Measurements from ENCODE around the gene UBE4A.
A peak's percentile ranks its signal among the peaks of the same experiment; 100 is the strongest.

The UBE4A gene, protein sequence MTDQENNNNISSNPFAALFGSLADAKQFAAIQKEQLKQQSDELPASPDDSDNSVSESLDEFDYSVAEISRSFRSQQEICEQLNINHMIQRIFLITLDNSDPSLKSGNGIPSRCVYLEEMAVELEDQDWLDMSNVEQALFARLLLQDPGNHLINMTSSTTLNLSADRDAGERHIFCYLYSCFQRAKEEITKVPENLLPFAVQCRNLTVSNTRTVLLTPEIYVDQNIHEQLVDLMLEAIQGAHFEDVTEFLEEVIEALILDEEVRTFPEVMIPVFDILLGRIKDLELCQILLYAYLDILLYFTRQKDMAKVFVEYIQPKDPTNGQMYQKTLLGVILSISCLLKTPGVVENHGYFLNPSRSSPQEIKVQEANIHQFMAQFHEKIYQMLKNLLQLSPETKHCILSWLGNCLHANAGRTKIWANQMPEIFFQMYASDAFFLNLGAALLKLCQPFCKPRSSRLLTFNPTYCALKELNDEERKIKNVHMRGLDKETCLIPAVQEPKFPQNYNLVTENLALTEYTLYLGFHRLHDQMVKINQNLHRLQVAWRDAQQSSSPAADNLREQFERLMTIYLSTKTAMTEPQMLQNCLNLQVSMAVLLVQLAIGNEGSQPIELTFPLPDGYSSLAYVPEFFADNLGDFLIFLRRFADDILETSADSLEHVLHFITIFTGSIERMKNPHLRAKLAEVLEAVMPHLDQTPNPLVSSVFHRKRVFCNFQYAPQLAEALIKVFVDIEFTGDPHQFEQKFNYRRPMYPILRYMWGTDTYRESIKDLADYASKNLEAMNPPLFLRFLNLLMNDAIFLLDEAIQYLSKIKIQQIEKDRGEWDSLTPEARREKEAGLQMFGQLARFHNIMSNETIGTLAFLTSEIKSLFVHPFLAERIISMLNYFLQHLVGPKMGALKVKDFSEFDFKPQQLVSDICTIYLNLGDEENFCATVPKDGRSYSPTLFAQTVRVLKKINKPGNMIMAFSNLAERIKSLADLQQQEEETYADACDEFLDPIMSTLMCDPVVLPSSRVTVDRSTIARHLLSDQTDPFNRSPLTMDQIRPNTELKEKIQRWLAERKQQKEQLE

DNA sequence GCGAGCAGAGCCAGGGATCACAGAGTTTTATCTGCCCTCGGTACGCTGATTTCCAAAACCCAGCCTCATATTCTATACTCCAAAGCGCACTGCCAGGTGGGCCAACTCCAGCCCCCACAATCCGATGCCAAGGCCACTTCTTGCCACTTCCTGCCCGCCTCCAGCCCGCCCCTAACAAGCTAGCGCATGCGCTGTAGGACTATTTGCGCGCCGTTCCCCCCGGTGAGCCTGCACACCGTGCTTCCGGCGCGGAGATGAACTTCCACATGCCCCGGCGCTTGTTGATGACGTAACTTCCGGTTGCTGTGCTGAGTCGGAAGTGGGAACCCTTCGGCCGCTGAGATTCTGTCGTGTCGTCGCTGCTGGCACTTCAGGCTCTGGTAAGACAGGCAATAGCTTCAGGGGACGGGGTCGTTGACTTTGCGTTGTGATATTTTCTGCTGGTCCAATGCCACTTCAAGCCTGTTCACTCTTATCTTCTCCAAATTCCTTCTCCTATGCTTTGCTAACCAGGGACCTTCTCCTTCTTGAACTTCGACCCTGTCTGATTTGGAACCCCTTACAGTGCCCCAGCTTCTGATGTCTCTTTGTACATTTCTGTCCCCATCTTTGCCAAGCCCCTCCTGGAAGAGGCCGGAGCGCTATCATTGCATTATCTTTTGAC lies at the start of gene UBE4A:
UBE4A (plus strand) TSS at position 306 of the 664 bp plus-strand sequence. CDS start 5,481 bp downstream, outside the sequence.
- no peak for TF ChIP-seq EZH2 (optimal IDR thresholded peaks at IDR 0.05; ENCODE audit: low read depth, low read length)
- no peak for TF ChIP-seq EZH2phosphoT487 (IDR thresholded peaks at IDR 0.05; ENCODE audit: low read length)
- TF ChIP-seq, protein P1, sequence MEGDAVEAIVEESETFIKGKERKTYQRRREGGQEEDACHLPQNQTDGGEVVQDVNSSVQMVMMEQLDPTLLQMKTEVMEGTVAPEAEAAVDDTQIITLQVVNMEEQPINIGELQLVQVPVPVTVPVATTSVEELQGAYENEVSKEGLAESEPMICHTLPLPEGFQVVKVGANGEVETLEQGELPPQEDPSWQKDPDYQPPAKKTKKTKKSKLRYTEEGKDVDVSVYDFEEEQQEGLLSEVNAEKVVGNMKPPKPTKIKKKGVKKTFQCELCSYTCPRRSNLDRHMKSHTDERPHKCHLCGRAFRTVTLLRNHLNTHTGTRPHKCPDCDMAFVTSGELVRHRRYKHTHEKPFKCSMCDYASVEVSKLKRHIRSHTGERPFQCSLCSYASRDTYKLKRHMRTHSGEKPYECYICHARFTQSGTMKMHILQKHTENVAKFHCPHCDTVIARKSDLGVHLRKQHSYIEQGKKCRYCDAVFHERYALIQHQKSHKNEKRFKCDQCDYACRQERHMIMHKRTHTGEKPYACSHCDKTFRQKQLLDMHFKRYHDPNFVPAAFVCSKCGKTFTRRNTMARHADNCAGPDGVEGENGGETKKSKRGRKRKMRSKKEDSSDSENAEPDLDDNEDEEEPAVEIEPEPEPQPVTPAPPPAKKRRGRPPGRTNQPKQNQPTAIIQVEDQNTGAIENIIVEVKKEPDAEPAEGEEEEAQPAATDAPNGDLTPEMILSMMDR (IDR thresholded peaks at IDR 0.05; ENCODE audit: low read length): no peak
- H3K4me1 ChIP-seq (ENCODE audit: low read length): peaks cover 7% of the 10 kb centered on the region
- no peaks in the 10 kb centered on the region for H3K9me3 ChIP-seq (replicated peaks; ENCODE audit: insufficient read depth, low read length)
- H3K27me3 ChIP-seq (replicated peaks; ENCODE audit: insufficient read depth, low read length): no peaks in the 10 kb centered on the region
- peak within 1 kb of the TSS; percentile 90 for H3K4me2 ChIP-seq (ENCODE audit: low read depth, low read length)
- H3F3A ChIP-seq (ENCODE audit: insufficient read depth, low read length): no peaks in the 10 kb centered on the region
- no peaks in the 10 kb centered on the region for H3K36me3 ChIP-seq (replicated peaks; ENCODE audit: insufficient read depth, low read length)
- DNase-seq: peak; percentile 99
- H3K9me2 ChIP-seq (replicated peaks; ENCODE audit: insufficient read depth, low read length): no peaks in the 10 kb centered on the region
- H3K9ac ChIP-seq (ENCODE audit: low read length): peak within 1 kb of the TSS; percentile 86
- H2AFZ ChIP-seq (ENCODE audit: low read length): peak within 1 kb of the TSS; percentile 74
- peak within 1 kb of the TSS; percentile 82 for H3K4me3 ChIP-seq (ENCODE audit: low read length)
- H3K27ac ChIP-seq (ENCODE audit: low read length): peak within 1 kb of the TSS; percentile 43; the same call in 1 of the 2 replicates
- H4K20me1 ChIP-seq (ENCODE audit: insufficient read depth, low read length): no peaks in the 10 kb centered on the region
- H3K79me2 ChIP-seq (ENCODE audit: low read length): peaks cover 50% of the 10 kb centered on the region

DNA sequence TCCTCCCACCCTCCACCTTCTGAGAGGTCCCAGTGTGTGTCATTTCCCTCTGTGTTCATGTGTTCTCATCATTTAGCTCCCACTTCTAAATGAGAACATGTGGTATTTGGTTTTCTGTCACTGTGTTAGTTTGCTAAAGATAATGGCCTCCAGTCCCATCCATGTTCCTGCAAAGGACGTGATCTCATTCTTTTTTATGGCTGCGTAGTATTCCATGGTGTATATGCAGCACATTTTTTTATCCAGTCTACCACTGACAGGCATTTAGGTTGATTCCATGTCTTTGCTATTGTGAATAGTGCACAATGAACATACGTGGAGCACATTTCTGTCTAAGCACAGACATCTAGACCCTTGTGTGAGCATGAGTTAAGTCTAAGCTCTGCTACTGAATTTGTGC lies 49.1 kb upstream of the UBE4A start:
- H3K9me3 ChIP-seq (replicated peaks; ENCODE audit: insufficient read depth, low read length): no peaks in the 10 kb centered on the region
- H3K36me3 ChIP-seq (replicated peaks; ENCODE audit: insufficient read depth, low read length): no peaks in the 10 kb centered on the region
- H4K20me1 ChIP-seq (ENCODE audit: insufficient read depth, low read length): no peaks in the 10 kb centered on the region
- no peak overlapping the region for H3K9ac ChIP-seq (ENCODE audit: low read length)
- TF ChIP-seq EZH2phosphoT487 (IDR thresholded peaks at IDR 0.05; ENCODE audit: low read length) (no peak), EZH2 (optimal IDR thresholded peaks at IDR 0.05; ENCODE audit: low read depth, low read length) (no peak)
- TF ChIP-seq, protein P1 (IDR thresholded peaks at IDR 0.05; ENCODE audit: low read length): no peak
- no peak overlapping the region for H3K4me3 ChIP-seq (ENCODE audit: low read length)
- no peak for DNase-seq
- H2AFZ ChIP-seq (ENCODE audit: low read length): no peak overlapping the region
- no peak overlapping the region for H3K4me2 ChIP-seq (ENCODE audit: low read depth, low read length)
- no peak overlapping the region for H3K27ac ChIP-seq (ENCODE audit: low read length)
- H3F3A ChIP-seq (ENCODE audit: insufficient read depth, low read length): no peaks in the 10 kb centered on the region
- H3K9me2 ChIP-seq (replicated peaks; ENCODE audit: insufficient read depth, low read length): no peaks in the 10 kb centered on the region
- H3K4me1 ChIP-seq (ENCODE audit: low read length): no peaks in the 10 kb centered on the region
- H3K27me3 ChIP-seq (replicated peaks; ENCODE audit: insufficient read depth, low read length): no peaks in the 10 kb centered on the region
- H3K79me2 ChIP-seq (ENCODE audit: low read length): no peaks in the 10 kb centered on the region

DNA sequence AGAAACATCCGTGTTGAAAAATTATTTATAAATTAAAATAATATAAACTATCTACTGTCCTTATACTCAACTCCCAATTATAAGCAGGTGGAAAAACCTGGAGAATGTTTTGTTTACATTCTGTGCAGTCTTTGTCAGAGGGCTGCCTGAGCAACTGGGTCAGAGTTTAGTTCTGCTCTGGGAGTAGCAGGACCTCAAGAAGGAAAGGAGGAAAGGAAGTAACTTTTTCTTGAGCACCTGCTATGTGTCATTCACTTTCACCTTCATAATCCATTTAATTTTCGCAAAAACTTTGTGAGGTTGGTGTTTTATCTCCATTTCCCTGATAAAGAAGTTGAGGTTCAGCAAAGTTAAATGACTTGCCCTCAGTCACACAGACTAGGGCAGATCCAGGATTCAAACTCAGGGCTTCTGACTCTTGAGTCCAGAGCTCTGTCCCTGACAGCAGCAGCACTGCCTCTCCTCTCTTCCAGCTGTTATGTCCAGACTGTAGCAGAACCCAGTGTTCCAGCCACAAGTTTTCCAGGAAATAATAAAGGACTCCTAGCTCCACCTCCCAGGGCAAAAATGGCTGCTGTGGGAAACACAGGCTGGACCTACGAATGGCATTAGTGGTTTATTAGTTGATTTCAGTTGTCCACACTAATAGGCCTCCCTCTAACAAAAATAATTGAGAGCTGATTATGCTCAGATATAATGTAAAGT lies 48.5 kb upstream of the UBE4A start:
- H3K27me3 ChIP-seq (replicated peaks; ENCODE audit: insufficient read depth, low read length): no peaks in the 10 kb centered on the region
- no peaks in the 10 kb centered on the region for H3K9me2 ChIP-seq (replicated peaks; ENCODE audit: insufficient read depth, low read length)
- H3K79me2 ChIP-seq (ENCODE audit: low read length): no peaks in the 10 kb centered on the region
- TF ChIP-seq EZH2 (optimal IDR thresholded peaks at IDR 0.05; ENCODE audit: low read depth, low read length): no peak
- TF ChIP-seq EZH2phosphoT487 (IDR thresholded peaks at IDR 0.05; ENCODE audit: low read length): no peak
- TF ChIP-seq, protein P1 (IDR thresholded peaks at IDR 0.05; ENCODE audit: low read length): no peak
- no peak overlapping the region for H2AFZ ChIP-seq (ENCODE audit: low read length)
- peaks cover 4% of the 10 kb centered on the region for H3K4me1 ChIP-seq (ENCODE audit: low read length)
- H3K9ac ChIP-seq (ENCODE audit: low read length): no peak overlapping the region
- H3K36me3 ChIP-seq (replicated peaks; ENCODE audit: insufficient read depth, low read length): no peaks in the 10 kb centered on the region
- no peaks in the 10 kb centered on the region for H4K20me1 ChIP-seq (ENCODE audit: insufficient read depth, low read length)
- H3K4me3 ChIP-seq (ENCODE audit: low read length): no peak overlapping the region
- no peak overlapping the region for H3K4me2 ChIP-seq (ENCODE audit: low read depth, low read length)
- no peaks in the 10 kb centered on the region for H3K9me3 ChIP-seq (replicated peaks; ENCODE audit: insufficient read depth, low read length)
- H3F3A ChIP-seq (ENCODE audit: insufficient read depth, low read length): no peaks in the 10 kb centered on the region
- H3K27ac ChIP-seq (ENCODE audit: low read length): no peak overlapping the region
- no peak for DNase-seq

Measured in MM.1S (cell line).